Measurements from ENCODE around the gene COL23A1. TPM values are rescaled to one million over a fixed set of nuclear protein-coding genes. Genes with fewer than 3 reads are reported as not detected.

COL23A1 gene
- polyA plus RNA-seq, 2 of the 4 experiments (the other 2 are of a cell fraction): not detected

DNA sequence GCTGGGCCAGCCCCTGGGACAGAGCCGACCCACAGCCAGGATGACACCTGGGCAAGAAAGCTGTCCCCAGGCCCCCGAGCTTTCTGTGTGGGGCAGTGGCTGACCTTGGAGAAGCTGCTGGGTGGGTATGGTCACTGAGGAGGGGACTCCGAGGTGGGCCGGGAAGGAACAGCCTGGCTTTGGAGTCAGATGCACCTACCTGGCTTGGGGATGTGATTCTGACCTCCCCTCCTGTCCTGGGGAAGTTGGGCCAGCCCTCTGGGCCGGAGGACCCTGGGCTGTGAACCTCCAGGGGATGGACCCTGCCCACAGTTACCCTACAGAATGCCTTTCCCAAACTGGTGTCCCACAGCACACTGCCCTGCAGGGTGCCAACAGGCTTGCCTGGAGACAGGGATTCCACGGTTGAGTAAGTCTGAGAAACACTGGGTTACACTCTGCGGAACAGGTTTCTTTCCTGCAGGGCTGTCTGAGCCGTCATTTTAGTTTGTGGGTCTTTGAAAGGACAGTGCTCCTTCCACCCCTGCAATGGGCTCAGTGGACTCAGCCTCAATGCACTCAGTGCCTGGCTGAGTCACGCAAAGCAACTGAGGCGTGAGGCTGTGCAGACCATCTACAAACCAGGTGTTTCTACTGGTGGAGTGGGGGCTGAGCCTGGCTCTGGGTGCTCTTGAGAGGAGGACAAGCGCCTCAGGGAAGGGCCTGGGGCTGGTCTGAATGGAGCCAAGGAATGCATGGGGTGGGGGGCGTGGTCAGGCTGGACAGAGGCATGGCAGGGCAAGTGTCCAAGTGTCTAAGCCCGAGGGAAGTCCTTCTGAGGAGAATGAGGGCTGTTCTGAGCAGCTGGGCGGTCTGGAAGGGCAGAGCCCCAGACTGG, 316.3 kb downstream of the COL23A1 start:
- Histone ChIP-seq H3K27ac (no peak overlapping the region), H3K4me1 (no peaks in the 10 kb centered on the region), H3K9me3 (peaks cover 15% of the 10 kb centered on the region; the same call in 2 of the 3 replicates), H3K4me3 (no peak overlapping the region), H3K4me2 (no peak overlapping the region)
- WGBS (ENCODE audit: missing lambda C conversion rate): 42% methylated on average over 11 of the region's 14 CpGs
- ATAC-seq (no peak; a peak in 1 of 6 replicates), FAIRE-seq (no peak), DNase-seq (ENCODE audit: low read depth in 1 of 2, low spot score in 1 of 2) (no peak)
- TF ChIP-seq GATA3 (IDR thresholded peaks at IDR 0.05; ENCODE audit: borderline replicate concordance): no peak
- TF ChIP-seq FOSL2 (IDR thresholded peaks at IDR 0.05): no peak
- TF ChIP-seq FOSL2 (CRISPR knock-in tag; IDR thresholded peaks at IDR 0.05): no peak
- CTCF ChIA-PET: interaction anchor here (1.1 to 1.2 kb wide), 2 partner anchors 10 to 36 kb away, joined by 4 read pairs; no protein-coding TSS in a partner anchor
- POLR2A ChIA-PET: interaction anchor here (0.5 kb wide), 1 partner anchor 21 kb away, joined by 4 read pairs; no protein-coding TSS in a partner anchor

DNA sequence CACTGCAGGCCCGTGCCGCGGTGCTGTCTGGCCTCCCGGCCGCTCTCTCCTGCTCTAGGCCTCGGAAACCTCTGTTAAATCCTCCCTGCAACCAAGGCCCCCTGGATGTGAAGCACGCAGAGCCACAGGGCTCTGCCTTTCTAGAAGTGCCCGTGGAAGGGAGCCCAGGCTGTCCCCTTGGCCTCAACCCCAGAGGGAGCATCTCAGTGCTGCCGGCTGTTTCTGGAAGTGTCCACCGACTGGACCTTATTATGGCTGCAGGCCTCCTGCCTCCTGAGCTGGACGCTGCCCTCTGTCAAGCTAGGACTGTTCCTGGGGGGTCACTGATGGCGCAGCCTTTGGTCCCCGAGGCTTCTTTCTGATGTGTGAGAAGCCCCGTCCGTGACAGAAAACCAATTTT, 317.2 kb downstream of the COL23A1 start:
- 65% methylated on average over 7 of the region's 15 CpGs for WGBS (ENCODE audit: missing lambda C conversion rate)
- FAIRE-seq (no peak), ATAC-seq (no peak)

DNA sequence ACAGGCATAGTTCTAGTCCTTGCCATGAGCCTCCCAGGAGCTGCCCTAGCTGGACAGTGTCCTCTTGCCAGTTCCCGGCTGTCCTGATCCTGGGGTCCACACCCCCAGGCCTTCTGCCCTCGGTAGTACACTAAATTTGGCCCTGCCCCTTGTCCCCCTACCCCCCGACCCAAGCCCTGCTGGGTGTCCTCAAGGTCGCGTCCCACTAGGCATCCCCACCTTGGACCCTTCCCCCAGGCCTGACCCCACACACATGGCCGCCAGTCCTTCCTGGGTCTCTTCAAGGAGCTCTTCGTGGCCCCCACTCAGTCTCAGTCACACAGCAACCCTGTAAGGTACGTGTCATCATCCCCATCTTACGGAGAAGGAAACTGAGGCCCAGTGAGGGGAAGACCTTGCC, 317.6 kb downstream of the COL23A1 start:
- Histone ChIP-seq H3K9me3 (peaks cover 15% of the 10 kb centered on the region; the same call in 2 of the 3 replicates), H3K4me3 (no peak overlapping the region), H3K4me1 (no peaks in the 10 kb centered on the region), H3K27ac (no peak overlapping the region), H3K4me2 (no peak overlapping the region)
- POLR2A ChIA-PET: no interaction called here
- ATAC-seq: 0 out of 6 replicates have a peak, but pooled peaks of 1 of the 2 experiments have one; percentile 15
- CTCF ChIA-PET: interaction anchor here (1.1 to 2.3 kb wide), 3 partner anchors 8 to 35 kb away, joined by 4 to 16 read pairs (median 4); no protein-coding TSS in a partner anchor
- no peak for DNase-seq (ENCODE audit: low read depth in 1 of 2, low spot score in 1 of 2)
- 77% methylated on average over 7 of the region's 9 CpGs for WGBS (ENCODE audit: missing lambda C conversion rate)
- TF ChIP-seq EHMT2 (IDR thresholded peaks at IDR 0.05; ENCODE audit: low read depth) (no peak), BHLHE40 (IDR thresholded peaks at IDR 0.05; ENCODE audit: low read depth, low read length) (no peak), JUNB (IDR thresholded peaks at IDR 0.05) (no peak), CHD2 (IDR thresholded peaks at IDR 0.05; ENCODE audit: low read length, partially characterized antibody) (no peak), MAZ (IDR thresholded peaks at IDR 0.05; ENCODE audit: borderline replicate concordance, low read depth, low read length) (no peak), POLR2A (IDR thresholded peaks at IDR 0.05; ENCODE audit: low read length) (no peak), CBX2 (IDR thresholded peaks at IDR 0.05; ENCODE audit: borderline replicate concordance, low read depth) (no peak), RAD21 (conservative IDR thresholded peaks at IDR 0.05 in 1 of 2, IDR thresholded peaks at IDR 0.05 in 1 of 2) (no peak), GATA3 (IDR thresholded peaks at IDR 0.05; ENCODE audit: borderline replicate concordance) (no peak), FOSL2 (IDR thresholded peaks at IDR 0.05) (no peak), FOSL2 (CRISPR knock-in tag; IDR thresholded peaks at IDR 0.05) (no peak)
- TF ChIP-seq, protein P1, sequence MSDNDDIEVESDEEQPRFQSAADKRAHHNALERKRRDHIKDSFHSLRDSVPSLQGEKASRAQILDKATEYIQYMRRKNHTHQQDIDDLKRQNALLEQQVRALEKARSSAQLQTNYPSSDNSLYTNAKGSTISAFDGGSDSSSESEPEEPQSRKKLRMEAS (IDR thresholded peaks at IDR 0.05): no peak
- TF ChIP-seq, protein P2, sequence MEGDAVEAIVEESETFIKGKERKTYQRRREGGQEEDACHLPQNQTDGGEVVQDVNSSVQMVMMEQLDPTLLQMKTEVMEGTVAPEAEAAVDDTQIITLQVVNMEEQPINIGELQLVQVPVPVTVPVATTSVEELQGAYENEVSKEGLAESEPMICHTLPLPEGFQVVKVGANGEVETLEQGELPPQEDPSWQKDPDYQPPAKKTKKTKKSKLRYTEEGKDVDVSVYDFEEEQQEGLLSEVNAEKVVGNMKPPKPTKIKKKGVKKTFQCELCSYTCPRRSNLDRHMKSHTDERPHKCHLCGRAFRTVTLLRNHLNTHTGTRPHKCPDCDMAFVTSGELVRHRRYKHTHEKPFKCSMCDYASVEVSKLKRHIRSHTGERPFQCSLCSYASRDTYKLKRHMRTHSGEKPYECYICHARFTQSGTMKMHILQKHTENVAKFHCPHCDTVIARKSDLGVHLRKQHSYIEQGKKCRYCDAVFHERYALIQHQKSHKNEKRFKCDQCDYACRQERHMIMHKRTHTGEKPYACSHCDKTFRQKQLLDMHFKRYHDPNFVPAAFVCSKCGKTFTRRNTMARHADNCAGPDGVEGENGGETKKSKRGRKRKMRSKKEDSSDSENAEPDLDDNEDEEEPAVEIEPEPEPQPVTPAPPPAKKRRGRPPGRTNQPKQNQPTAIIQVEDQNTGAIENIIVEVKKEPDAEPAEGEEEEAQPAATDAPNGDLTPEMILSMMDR (IDR thresholded peaks at IDR 0.05): no peak
- TF ChIP-seq, protein P3, sequence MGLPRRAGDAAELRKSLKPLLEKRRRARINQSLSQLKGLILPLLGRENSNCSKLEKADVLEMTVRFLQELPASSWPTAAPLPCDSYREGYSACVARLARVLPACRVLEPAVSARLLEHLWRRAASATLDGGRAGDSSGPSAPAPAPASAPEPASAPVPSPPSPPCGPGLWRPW (IDR thresholded peaks at IDR 0.05): no peak
- TF ChIP-seq, protein P4, sequence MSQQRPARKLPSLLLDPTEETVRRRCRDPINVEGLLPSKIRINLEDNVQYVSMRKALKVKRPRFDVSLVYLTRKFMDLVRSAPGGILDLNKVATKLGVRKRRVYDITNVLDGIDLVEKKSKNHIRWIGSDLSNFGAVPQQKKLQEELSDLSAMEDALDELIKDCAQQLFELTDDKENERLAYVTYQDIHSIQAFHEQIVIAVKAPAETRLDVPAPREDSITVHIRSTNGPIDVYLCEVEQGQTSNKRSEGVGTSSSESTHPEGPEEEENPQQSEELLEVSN (IDR thresholded peaks at IDR 0.05; ENCODE audit: borderline replicate concordance, low read depth): no peak
- no peak for FAIRE-seq

More for the DNA sequence above, 317.2 kb downstream of the COL23A1 start:
- TF ChIP-seq HEYL (CRISPR knock-in tag; IDR thresholded peaks at IDR 0.05): no peak
- no peak for TF ChIP-seq RNF2 (IDR thresholded peaks at IDR 0.05; ENCODE audit: borderline replicate concordance, low read depth)
- no peak for TF ChIP-seq EHMT2 (IDR thresholded peaks at IDR 0.05; ENCODE audit: low read depth)
- no peak for TF ChIP-seq ZNF302 (CRISPR knock-in tag; IDR thresholded peaks at IDR 0.05)
- TF ChIP-seq, protein P5, sequence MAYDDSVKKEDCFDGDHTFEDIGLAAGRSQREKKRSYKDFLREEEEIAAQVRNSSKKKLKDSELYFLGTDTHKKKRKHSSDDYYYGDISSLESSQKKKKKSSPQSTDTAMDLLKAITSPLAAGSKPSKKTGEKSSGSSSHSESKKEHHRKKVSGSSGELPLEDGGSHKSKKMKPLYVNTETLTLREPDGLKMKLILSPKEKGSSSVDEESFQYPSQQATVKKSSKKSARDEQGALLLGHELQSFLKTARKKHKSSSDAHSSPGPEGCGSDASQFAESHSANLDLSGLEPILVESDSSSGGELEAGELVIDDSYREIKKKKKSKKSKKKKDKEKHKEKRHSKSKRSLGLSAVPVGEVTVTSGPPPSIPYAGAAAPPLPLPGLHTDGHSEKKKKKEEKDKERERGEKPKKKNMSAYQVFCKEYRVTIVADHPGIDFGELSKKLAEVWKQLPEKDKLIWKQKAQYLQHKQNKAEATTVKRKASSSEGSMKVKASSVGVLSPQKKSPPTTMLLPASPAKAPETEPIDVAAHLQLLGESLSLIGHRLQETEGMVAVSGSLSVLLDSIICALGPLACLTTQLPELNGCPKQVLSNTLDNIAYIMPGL (CRISPR knock-in tag; IDR thresholded peaks at IDR 0.05; ENCODE audit: borderline replicate concordance): no peak
- no peak for TF ChIP-seq KDM1A (IDR thresholded peaks at IDR 0.05; ENCODE audit: low read depth)
- no peak for TF ChIP-seq TP53 (CRISPR knock-in tag; IDR thresholded peaks at IDR 0.05)
- TF ChIP-seq FOSB (CRISPR knock-in tag; IDR thresholded peaks at IDR 0.05): no peak
- TF ChIP-seq SREBF2 (IDR thresholded peaks at IDR 0.05): no peak
- no peak for TF ChIP-seq HOXB13 (CRISPR knock-in tag; IDR thresholded peaks at IDR 0.05; ENCODE audit: low read depth)
- no peak for TF ChIP-seq EP300 (IDR thresholded peaks at IDR 0.05)
- no peak for TF ChIP-seq CBX8 (IDR thresholded peaks at IDR 0.05)
- TF ChIP-seq MAZ (IDR thresholded peaks at IDR 0.05; ENCODE audit: borderline replicate concordance, low read depth, low read length): no peak
- no peak for TF ChIP-seq MAFK (IDR thresholded peaks at IDR 0.05; ENCODE audit: partially characterized antibody)
- no peak for TF ChIP-seq ZFP36 (IDR thresholded peaks at IDR 0.05; ENCODE audit: borderline replicate concordance, partially characterized antibody)
- POLR2A ChIA-PET: no interaction called here
- CTCF ChIA-PET: interaction anchor here (1.1 to 1.2 kb wide), 2 partner anchors 11 to 35 kb away, joined by 4 read pairs; no protein-coding TSS in a partner anchor
- H3K4me1 ChIP-seq: no peaks in the 10 kb centered on the region
- no peak for DNase-seq (ENCODE audit: low read depth in 1 of 2, low spot score in 1 of 2)
- H3K27ac ChIP-seq: no peak overlapping the region
- no peak overlapping the region for H3K4me2 ChIP-seq
- no peak overlapping the region for H3K4me3 ChIP-seq
- H3K9me3 ChIP-seq: peaks cover 15% of the 10 kb centered on the region; the same call in 2 of the 3 replicates

All from A549 (cell line).